ENCODE data around the gene MYADM. TPM values are rescaled to one million over a fixed set of nuclear protein-coding genes. Genes with fewer than 3 reads are reported as not detected.

MYADM gene
- total RNA-seq, 1 donor from 2014 or later, result 126 TPM

- Histone ChIP-seq H3K27me3 (ENCODE audit: low read depth) (peaks cover 9% of the 10 kb centered on the region), H3K4me3 (no peak overlapping the region), H3K36me3 (peaks cover 31% of the 10 kb centered on the region), H3K27ac (no peak overlapping the region), H3K4me1 (peaks cover 38% of the 10 kb centered on the region), H3K9me3 (no peaks in the 10 kb centered on the region)
- ATAC-seq (no peak), DNase-seq (no peak)
- intact Hi-C loops (cut with DNase I), result no loop called here
- no peak for TF ChIP-seq CTCF (IDR thresholded peaks at IDR 0.05)
These were observed 9.1 kb downstream of the MYADM start for GRCh38 chr19:53876651-53877224.

- no peak for TF ChIP-seq CTCF (IDR thresholded peaks at IDR 0.05)
- Histone ChIP-seq H3K27ac (no peak overlapping the region), H3K4me3 (no peak overlapping the region), H3K27me3 (ENCODE audit: low read depth) (peaks cover 15% of the 10 kb centered on the region), H3K36me3 (peaks cover 31% of the 10 kb centered on the region), H3K9me3 (no peaks in the 10 kb centered on the region), H3K4me1 (peaks cover 38% of the 10 kb centered on the region)
- ATAC-seq, result no peak
- DNase-seq, result no peak
- intact Hi-C loops (cut with DNase I), result no loop called here
These were observed 9.7 kb downstream of the MYADM start for GRCh38 chr19:53877361-53877766.

GRCh38 chr19:53878776-53879139 is 11.1 kb downstream of the MYADM start:
- peaks cover 29% of the 10 kb centered on the region for H3K27me3 ChIP-seq (ENCODE audit: low read depth)
- TF ChIP-seq CTCF (IDR thresholded peaks at IDR 0.05), result no peak
- DNase-seq (no peak), ATAC-seq (peak; percentile 1 to 7)
- no peaks in the 10 kb centered on the region for H3K9me3 ChIP-seq
- intact Hi-C loops (cut with DNase I), result no loop called here
- no peak overlapping the region for H3K27ac ChIP-seq
- peak overlapping the region; percentile 72 for H3K4me3 ChIP-seq
- H3K4me1 ChIP-seq, result peaks cover 30% of the 10 kb centered on the region
- H3K36me3 ChIP-seq, result peaks cover 22% of the 10 kb centered on the region

GRCh38 chr19:53879140-53880081 is 11.7 kb downstream of the MYADM start:
- Histone ChIP-seq H3K27ac (no peak overlapping the region), H3K9me3 (no peaks in the 10 kb centered on the region), H3K36me3 (peaks cover 16% of the 10 kb centered on the region), H3K4me1 (peaks cover 25% of the 10 kb centered on the region), H3K27me3 (ENCODE audit: low read depth) (peaks cover 36% of the 10 kb centered on the region), H3K4me3 (peak overlapping the region; percentile 72)
- ATAC-seq, result peak; percentile 93 to 95
- no peak for TF ChIP-seq CTCF (IDR thresholded peaks at IDR 0.05)
- peak; percentile 92 for DNase-seq
- intact Hi-C loops (cut with DNase I), result no loop called here

GRCh38 chr19:53880711-53881481 is 13.2 kb downstream of the MYADM start:
- no peaks in the 10 kb centered on the region for H3K9me3 ChIP-seq
- H3K4me1 ChIP-seq, result peaks cover 23% of the 10 kb centered on the region
- peaks cover 42% of the 10 kb centered on the region for H3K27me3 ChIP-seq (ENCODE audit: low read depth)
- intact Hi-C loops (cut with DNase I), result no loop called here
- H3K36me3 ChIP-seq, result peaks cover 3% of the 10 kb centered on the region
- no peak for TF ChIP-seq CTCF (IDR thresholded peaks at IDR 0.05)
- ATAC-seq (no peak), DNase-seq (no peak)
- H3K4me3 ChIP-seq, result no peak overlapping the region
- no peak overlapping the region for H3K27ac ChIP-seq
